A549 (cell line): ENCODE measurements around the gene ATG4D. TPM values are rescaled to one million over a fixed set of nuclear protein-coding genes. Genes with fewer than 3 reads are reported as not detected.

Source experiments
- ATAC-seq, 2 experiments: fragments of 200-7000 bp in 1 of 2; fragments of >200 bp in 1 of 2; cut with Nextera tagmentation in 1 of 2; cut with Tn5 transposase in 1 of 2; 3 replicates each; pipeline versions ENCODE4 v1.8.0 to v1.9.1; 2018 to 2020; ENCODE audit warnings: mild to moderate bottlenecking in 1 of 2, moderate library complexity in 1 of 2
- CTCF ChIA-PET: fragments of 300-600 bp; sonication (Branson Sonifier 250); formaldehyde crosslinking; extraction: SDS; loops from one replicate; lab custom pipeline; 2021; ENCODE audit warnings: antibody characterized with exemption, inconsistent platforms; lab: Yijun Ruan, JAX
- POLR2A ChIA-PET: fragments of 350-600 bp; formaldehyde crosslinking; extraction: SDS; loops from one replicate; lab custom pipeline; 2021; ENCODE audit warnings: antibody characterized with exemption, inconsistent platforms; lab: Yijun Ruan, JAX
- DNase-seq, 2 experiments: peaks; one replicate each; pipeline versions ENCODE4 v3.0.0 to v3.0.0-alpha.2; 2011 to 2016; ENCODE audit warnings: low read depth in 1 of 2, low spot score in 1 of 2
- FAIRE-seq: peaks from 2 replicates; lab custom pipeline; 2011; peaks lifted over from hg19 to GRCh38; lab: Jason Lieb, UNC
- H3K27ac ChIP-seq, 2 experiments: fragments of >200 bp; sonication (Bioruptor Twin); formaldehyde crosslinking; 3 replicates each; pipeline ENCODE4 v1.5.1; 2016 to 2017
- H3K4me1 ChIP-seq: fragments of >200 bp; sonication (Bioruptor Twin); formaldehyde crosslinking; 3 replicates; pipeline ENCODE4 v1.6.1; 2016
- H3K4me2 ChIP-seq: fragments of >200 bp; sonication (Bioruptor Twin); formaldehyde crosslinking; 3 replicates; pipeline ENCODE4 v1.6.1; 2016
- H3K4me3 ChIP-seq: fragments of >200 bp; sonication (Bioruptor Twin); formaldehyde crosslinking; 3 replicates; pipeline ENCODE4 v1.5.1; 2016
- H3K9me3 ChIP-seq: fragments of >200 bp; sonication (Bioruptor Twin); formaldehyde crosslinking; 3 replicates; pipeline ENCODE4 v1.6.1; 2016
- CEBPB ChIP-seq, 2 experiments: fragments of >200 bp in 1 of 2; sonication (Bioruptor Twin) in 1 of 2; formaldehyde crosslinking in 1 of 2; IDR thresholded peaks; 2 replicates each; pipeline ENCODE4 v1.6.1; 2012 to 2016
- ESRRA ChIP-seq: fragments of 150-350 bp; IDR thresholded peaks from 2 replicates; pipeline ENCODE4 v1.6.1; 2014; ENCODE audit warnings: mild to moderate bottlenecking, low read length, borderline replicate concordance
- FOXS1 ChIP-seq: fragments of 250-450 bp; sonication (Bioruptor Pico); IDR thresholded peaks from 2 replicates; pipeline ENCODE4 v1.5.0; 2020; ENCODE audit warnings: mild to moderate bottlenecking, moderate library complexity
- HOXB13 ChIP-seq: fragments of 250-450 bp; sonication (Bioruptor Pico); IDR thresholded peaks from 2 replicates; pipeline ENCODE4 v1.5.0; 2020; ENCODE audit warnings: low read depth, mild to moderate bottlenecking, moderate library complexity
- JUN ChIP-seq, 2 experiments: fragments of >200 bp; sonication (Bioruptor Twin); formaldehyde crosslinking; IDR thresholded peaks; 2 replicates in 1 of 2; 3 replicates in 1 of 2; pipeline ENCODE4 v1.6.1; 2016 to 2017
- KDM5A ChIP-seq: fragments of 200-600 bp; sonication (generic); IDR thresholded peaks from 2 replicates; pipeline ENCODE4 v1.6.1; 2016; ENCODE audit warnings: antibody characterized with exemption, mild to moderate bottlenecking
- MAZ ChIP-seq: fragments of 150-350 bp; IDR thresholded peaks from 2 replicates; pipeline ENCODE4 v1.6.1; 2014; ENCODE audit warnings: antibody characterized with exemption, low read depth, low read length, borderline replicate concordance
- NFE2L2 ChIP-seq: fragments of 150-350 bp; conservative IDR thresholded peaks from 2 replicates; pipeline ENCODE4 v1.6.1; 2014; ENCODE audit warnings: low read length
- NR3C1 ChIP-seq: fragments of >200 bp; sonication (Bioruptor Twin); formaldehyde crosslinking; IDR thresholded peaks from 3 replicates; pipeline ENCODE4 v1.6.1; 2017
- PHF8 ChIP-seq: fragments of 200-600 bp; sonication (generic); IDR thresholded peaks from 2 replicates; pipeline ENCODE4 v1.6.1; 2016; ENCODE audit warnings: low read depth, mild to moderate bottlenecking, antibody characterized with exemption, moderate library complexity, borderline replicate concordance
- RAD21 ChIP-seq, 2 experiments: fragments of >200 bp in 1 of 2; sonication (Bioruptor Twin) in 1 of 2; formaldehyde crosslinking in 1 of 2; IDR thresholded peaks in 1 of 2; conservative IDR thresholded peaks in 1 of 2; 2 replicates in 1 of 2; 3 replicates in 1 of 2; pipeline ENCODE4 v1.6.1; 2012 to 2018; ENCODE audit warnings: inconsistent platforms in 1 of 2
- SREBF2 ChIP-seq: fragments of 450-650 bp; IDR thresholded peaks from 2 replicates; pipeline ENCODE4 v1.6.1; 2014; ENCODE audit warnings: mild to moderate bottlenecking, moderate library complexity
- WGBS: methylation state at CpG from one replicate; pipeline ENCODE4 v1.1.6; 2017; ENCODE audit errors: missing lambda C conversion rate; 5-methylcytosine and 5-hydroxymethylcytosine counted together
- polyA plus RNA-seq, 4 experiments: library from polyadenylated mRNA; depleted of rRNA in 3 of 4; stranded (reverse); fragments of >200 nt; fragmentation: RNase III in 1 of 4; extraction: RNeasy Plus Mini Kit Qiagen cat#74134 plus additional on column Dnase treatment in 1 of 4; gene quantifications; 2 replicates in 3 of 4; 3 replicates in 1 of 4; pipeline ENCODE4 v1.2.3, GENCODE V29; 2011 to 2017
- TF ChIP-seq, protein P1 (sequence below): fragments of 150-350 bp; IDR thresholded peaks from 2 replicates; pipeline ENCODE4 v1.6.1; 2014; ENCODE audit warnings: low read depth, mild to moderate bottlenecking, low read length
- TF ChIP-seq, protein P2 (sequence below): fragments of 250-450 bp; sonication (Bioruptor Pico); IDR thresholded peaks from 2 replicates; pipeline ENCODE4 v1.5.0; 2021; ENCODE audit warnings: mild to moderate bottlenecking, moderate library complexity, borderline replicate concordance
- TF ChIP-seq, protein P3 (sequence below): fragments of 200-600 bp; sonication (generic); IDR thresholded peaks from 2 replicates; pipeline ENCODE4 v1.6.1; 2016; ENCODE audit warnings: antibody characterized with exemption, mild to moderate bottlenecking, moderate library complexity
- TF ChIP-seq, protein P4 (sequence below): IDR thresholded peaks from 2 replicates; pipeline ENCODE4 v1.6.1; 2012; ENCODE audit warnings: low read depth, borderline replicate concordance
- TF ChIP-seq, protein P5 (sequence below): fragments of >200 bp; sonication (Bioruptor Twin); formaldehyde crosslinking; IDR thresholded peaks from 2 replicates; pipeline ENCODE4 v1.6.1; 2016
- TF ChIP-seq, protein P6 (sequence below): IDR thresholded peaks from 2 replicates; pipeline ENCODE4 v1.6.1; 2012

ATG4D gene
- polyA plus RNA-seq, 2 of the 4 experiments (the other 2 are of a cell fraction): 7.3 to 10.7 TPM

DNA sequence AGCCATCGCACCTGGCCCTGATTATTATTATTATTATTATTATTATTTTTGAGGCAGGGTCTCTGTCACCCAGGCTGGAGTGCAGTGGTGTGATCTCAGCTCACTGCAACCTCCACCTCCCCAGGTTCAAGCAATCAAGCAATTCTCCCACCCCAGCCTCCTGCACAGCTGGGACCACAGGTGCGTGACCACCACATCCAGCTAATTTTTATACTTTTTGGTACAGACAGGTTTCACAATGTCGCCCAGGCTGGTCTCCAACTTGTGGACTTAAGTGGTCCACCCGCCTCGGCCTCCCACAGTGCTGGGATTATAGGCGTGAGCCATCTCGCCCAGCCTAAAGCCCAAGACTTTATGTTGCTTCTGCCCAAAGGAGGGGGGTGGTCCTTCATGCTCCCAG lies 49.4 kb downstream of the ATG4D start:
- H3K4me2 ChIP-seq: no peak overlapping the region
- H3K4me3 ChIP-seq: no peak overlapping the region
- no peaks in the 10 kb centered on the region for H3K9me3 ChIP-seq
- ChIA-PET CTCF (interaction anchor here (5.3 to 5.4 kb wide), 2 partner anchors 12 to 52 kb away, joined by 27 to 33 read pairs; no protein-coding TSS in a partner anchor), POLR2A (no interaction called here)
- DNase-seq: no peak
- H3K27ac ChIP-seq: no peak overlapping the region
- WGBS: 94% methylated on average over 7 of the region's 7 CpGs
- TF ChIP-seq, protein P1, sequence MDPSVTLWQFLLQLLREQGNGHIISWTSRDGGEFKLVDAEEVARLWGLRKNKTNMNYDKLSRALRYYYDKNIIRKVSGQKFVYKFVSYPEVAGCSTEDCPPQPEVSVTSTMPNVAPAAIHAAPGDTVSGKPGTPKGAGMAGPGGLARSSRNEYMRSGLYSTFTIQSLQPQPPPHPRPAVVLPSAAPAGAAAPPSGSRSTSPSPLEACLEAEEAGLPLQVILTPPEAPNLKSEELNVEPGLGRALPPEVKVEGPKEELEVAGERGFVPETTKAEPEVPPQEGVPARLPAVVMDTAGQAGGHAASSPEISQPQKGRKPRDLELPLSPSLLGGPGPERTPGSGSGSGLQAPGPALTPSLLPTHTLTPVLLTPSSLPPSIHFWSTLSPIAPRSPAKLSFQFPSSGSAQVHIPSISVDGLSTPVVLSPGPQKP: no peak
- TF ChIP-seq, protein P2, sequence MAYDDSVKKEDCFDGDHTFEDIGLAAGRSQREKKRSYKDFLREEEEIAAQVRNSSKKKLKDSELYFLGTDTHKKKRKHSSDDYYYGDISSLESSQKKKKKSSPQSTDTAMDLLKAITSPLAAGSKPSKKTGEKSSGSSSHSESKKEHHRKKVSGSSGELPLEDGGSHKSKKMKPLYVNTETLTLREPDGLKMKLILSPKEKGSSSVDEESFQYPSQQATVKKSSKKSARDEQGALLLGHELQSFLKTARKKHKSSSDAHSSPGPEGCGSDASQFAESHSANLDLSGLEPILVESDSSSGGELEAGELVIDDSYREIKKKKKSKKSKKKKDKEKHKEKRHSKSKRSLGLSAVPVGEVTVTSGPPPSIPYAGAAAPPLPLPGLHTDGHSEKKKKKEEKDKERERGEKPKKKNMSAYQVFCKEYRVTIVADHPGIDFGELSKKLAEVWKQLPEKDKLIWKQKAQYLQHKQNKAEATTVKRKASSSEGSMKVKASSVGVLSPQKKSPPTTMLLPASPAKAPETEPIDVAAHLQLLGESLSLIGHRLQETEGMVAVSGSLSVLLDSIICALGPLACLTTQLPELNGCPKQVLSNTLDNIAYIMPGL: no peak
- TF ChIP-seq, protein P3, sequence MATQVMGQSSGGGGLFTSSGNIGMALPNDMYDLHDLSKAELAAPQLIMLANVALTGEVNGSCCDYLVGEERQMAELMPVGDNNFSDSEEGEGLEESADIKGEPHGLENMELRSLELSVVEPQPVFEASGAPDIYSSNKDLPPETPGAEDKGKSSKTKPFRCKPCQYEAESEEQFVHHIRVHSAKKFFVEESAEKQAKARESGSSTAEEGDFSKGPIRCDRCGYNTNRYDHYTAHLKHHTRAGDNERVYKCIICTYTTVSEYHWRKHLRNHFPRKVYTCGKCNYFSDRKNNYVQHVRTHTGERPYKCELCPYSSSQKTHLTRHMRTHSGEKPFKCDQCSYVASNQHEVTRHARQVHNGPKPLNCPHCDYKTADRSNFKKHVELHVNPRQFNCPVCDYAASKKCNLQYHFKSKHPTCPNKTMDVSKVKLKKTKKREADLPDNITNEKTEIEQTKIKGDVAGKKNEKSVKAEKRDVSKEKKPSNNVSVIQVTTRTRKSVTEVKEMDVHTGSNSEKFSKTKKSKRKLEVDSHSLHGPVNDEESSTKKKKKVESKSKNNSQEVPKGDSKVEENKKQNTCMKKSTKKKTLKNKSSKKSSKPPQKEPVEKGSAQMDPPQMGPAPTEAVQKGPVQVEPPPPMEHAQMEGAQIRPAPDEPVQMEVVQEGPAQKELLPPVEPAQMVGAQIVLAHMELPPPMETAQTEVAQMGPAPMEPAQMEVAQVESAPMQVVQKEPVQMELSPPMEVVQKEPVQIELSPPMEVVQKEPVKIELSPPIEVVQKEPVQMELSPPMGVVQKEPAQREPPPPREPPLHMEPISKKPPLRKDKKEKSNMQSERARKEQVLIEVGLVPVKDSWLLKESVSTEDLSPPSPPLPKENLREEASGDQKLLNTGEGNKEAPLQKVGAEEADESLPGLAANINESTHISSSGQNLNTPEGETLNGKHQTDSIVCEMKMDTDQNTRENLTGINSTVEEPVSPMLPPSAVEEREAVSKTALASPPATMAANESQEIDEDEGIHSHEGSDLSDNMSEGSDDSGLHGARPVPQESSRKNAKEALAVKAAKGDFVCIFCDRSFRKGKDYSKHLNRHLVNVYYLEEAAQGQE: no peak
- TF ChIP-seq RAD21 (conservative IDR thresholded peaks at IDR 0.05 in 1 of 2, IDR thresholded peaks at IDR 0.05 in 1 of 2) (no peak), NFE2L2 (no peak), SREBF2 (no peak), MAZ (no peak), ESRRA (no peak), CEBPB (IDR thresholded peaks at IDR 0.05) (no peak), JUN (IDR thresholded peaks at IDR 0.05) (no peak), FOXS1 (CRISPR knock-in tag) (no peak), KDM5A (no peak), PHF8 (no peak), HOXB13 (no peak), NR3C1 (no peak)
- TF ChIP-seq, protein P4, sequence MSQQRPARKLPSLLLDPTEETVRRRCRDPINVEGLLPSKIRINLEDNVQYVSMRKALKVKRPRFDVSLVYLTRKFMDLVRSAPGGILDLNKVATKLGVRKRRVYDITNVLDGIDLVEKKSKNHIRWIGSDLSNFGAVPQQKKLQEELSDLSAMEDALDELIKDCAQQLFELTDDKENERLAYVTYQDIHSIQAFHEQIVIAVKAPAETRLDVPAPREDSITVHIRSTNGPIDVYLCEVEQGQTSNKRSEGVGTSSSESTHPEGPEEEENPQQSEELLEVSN: no peak
- TF ChIP-seq, protein P5, sequence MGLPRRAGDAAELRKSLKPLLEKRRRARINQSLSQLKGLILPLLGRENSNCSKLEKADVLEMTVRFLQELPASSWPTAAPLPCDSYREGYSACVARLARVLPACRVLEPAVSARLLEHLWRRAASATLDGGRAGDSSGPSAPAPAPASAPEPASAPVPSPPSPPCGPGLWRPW: no peak
- TF ChIP-seq, protein P6, sequence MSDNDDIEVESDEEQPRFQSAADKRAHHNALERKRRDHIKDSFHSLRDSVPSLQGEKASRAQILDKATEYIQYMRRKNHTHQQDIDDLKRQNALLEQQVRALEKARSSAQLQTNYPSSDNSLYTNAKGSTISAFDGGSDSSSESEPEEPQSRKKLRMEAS: no peak
- TF ChIP-seq, all 56 proteins: peak for 0
- ATAC-seq: no peak
- no peaks in the 10 kb centered on the region for H3K4me1 ChIP-seq
- no peak for FAIRE-seq
